Progenitor cell of endocrine pancreas (in vitro differentiated cells): ENCODE results near the gene PGM2. TPM values are rescaled to one million over a fixed set of nuclear protein-coding genes. Genes with fewer than 3 reads are reported as not detected.

Experiments
- DNase-seq: peaks from one replicate; pipeline ENCODE4 v3.0.0; 2021; ENCODE audit warnings: low spot score; ENCODE audit not compliant: unreplicated experiment
- H3K27ac Mint-ChIP-seq: 2 replicates; pipeline ENCODE4 v1.8.0; 2021; ENCODE audit warnings: mild to moderate bottlenecking, moderate library complexity, mixed read lengths
- H3K27me3 Mint-ChIP-seq: 2 replicates; pipeline ENCODE4 v1.8.0; 2021; ENCODE audit warnings: mixed read lengths
- H3K36me3 Mint-ChIP-seq: 2 replicates; pipeline ENCODE4 v1.8.0; 2022; ENCODE audit warnings: mixed read lengths; ENCODE audit not compliant: insufficient read depth
- H3K4me1 Mint-ChIP-seq: 2 replicates; pipeline ENCODE4 v1.8.0; 2021; ENCODE audit warnings: low read depth, mixed read lengths
- H3K4me3 Mint-ChIP-seq: 2 replicates; pipeline ENCODE4 v1.8.0; 2021; ENCODE audit warnings: low read depth, mild to moderate bottlenecking, moderate library complexity, mixed read lengths
- H3K9me3 Mint-ChIP-seq: 2 replicates; pipeline ENCODE4 v1.8.0; 2021; ENCODE audit warnings: low read depth, mixed read lengths
- total RNA-seq: library from RNA; stranded (reverse); gene quantifications from 2 replicates; pipeline ENCODE4 v1.2.1, GENCODE V29; 2021
- TF ChIP-seq, protein P1 (sequence below): fragments of 200-600 bp; sonication (generic); IDR thresholded peaks from one replicate; pipeline ENCODE4 v1.5.0; 2021; ENCODE audit warnings: antibody characterized with exemption, mild to moderate bottlenecking; ENCODE audit not compliant: unreplicated experiment

PGM2 gene
- total RNA-seq, 1 donor from 2014 or later = 25.9 TPM

DNA sequence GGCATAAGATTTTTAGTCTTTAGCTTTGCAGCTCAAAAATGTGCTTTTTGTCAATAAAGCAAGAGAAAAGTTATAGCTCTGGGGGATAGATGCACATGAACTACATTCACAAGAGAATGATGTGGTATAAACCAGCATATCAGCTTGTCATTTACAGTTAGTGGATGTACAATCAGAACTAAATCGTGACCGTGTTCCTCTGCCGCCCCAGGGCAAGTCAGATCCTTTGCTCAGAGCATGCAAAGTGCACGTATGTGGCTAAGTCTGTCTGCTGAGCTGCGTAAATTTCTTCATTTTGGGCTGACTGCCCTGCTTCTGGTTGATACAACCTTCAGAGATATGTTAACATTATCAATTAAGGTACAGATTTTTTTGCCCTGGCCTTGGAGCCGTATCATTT lies 9.3 kb downstream of the PGM2 start:
- H3K9me3 Mint-ChIP-seq = no peaks in the 10 kb centered on the region
- peaks cover 14% of the 10 kb centered on the region for H3K36me3 Mint-ChIP-seq
- H3K27ac Mint-ChIP-seq = no peak overlapping the region
- H3K27me3 Mint-ChIP-seq = no peaks in the 10 kb centered on the region
- H3K4me1 Mint-ChIP-seq = no peaks in the 10 kb centered on the region
- TF ChIP-seq, protein P1, sequence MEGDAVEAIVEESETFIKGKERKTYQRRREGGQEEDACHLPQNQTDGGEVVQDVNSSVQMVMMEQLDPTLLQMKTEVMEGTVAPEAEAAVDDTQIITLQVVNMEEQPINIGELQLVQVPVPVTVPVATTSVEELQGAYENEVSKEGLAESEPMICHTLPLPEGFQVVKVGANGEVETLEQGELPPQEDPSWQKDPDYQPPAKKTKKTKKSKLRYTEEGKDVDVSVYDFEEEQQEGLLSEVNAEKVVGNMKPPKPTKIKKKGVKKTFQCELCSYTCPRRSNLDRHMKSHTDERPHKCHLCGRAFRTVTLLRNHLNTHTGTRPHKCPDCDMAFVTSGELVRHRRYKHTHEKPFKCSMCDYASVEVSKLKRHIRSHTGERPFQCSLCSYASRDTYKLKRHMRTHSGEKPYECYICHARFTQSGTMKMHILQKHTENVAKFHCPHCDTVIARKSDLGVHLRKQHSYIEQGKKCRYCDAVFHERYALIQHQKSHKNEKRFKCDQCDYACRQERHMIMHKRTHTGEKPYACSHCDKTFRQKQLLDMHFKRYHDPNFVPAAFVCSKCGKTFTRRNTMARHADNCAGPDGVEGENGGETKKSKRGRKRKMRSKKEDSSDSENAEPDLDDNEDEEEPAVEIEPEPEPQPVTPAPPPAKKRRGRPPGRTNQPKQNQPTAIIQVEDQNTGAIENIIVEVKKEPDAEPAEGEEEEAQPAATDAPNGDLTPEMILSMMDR = no peak
- no peak for DNase-seq
- no peak overlapping the region for H3K4me3 Mint-ChIP-seq

DNA sequence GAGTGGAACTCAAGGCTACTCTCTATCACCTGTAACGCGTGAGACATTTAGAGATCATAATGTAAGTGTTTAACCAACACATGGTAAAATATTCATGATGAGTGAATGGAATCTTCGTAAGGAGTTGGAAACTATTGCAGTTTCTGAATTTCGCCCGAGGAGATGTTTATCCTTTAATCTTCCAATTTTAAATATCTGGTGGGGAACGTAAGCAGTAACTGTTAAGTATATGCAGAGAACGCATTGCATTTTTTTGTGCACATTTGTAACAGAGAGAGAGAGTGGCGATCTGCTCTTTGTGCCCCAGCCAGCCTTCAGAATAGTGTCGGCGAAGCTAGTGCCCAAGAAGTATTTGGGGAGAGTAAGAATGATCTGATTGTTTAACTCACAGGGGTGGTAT lies 9.8 kb downstream of the PGM2 start:
- H3K4me1 Mint-ChIP-seq = no peaks in the 10 kb centered on the region
- no peaks in the 10 kb centered on the region for H3K27me3 Mint-ChIP-seq
- H3K4me3 Mint-ChIP-seq = no peak overlapping the region
- H3K9me3 Mint-ChIP-seq = no peaks in the 10 kb centered on the region
- H3K36me3 Mint-ChIP-seq = peaks cover 15% of the 10 kb centered on the region
- TF ChIP-seq, protein P1 = no peak
- H3K27ac Mint-ChIP-seq = no peak overlapping the region
- no peak for DNase-seq

DNA sequence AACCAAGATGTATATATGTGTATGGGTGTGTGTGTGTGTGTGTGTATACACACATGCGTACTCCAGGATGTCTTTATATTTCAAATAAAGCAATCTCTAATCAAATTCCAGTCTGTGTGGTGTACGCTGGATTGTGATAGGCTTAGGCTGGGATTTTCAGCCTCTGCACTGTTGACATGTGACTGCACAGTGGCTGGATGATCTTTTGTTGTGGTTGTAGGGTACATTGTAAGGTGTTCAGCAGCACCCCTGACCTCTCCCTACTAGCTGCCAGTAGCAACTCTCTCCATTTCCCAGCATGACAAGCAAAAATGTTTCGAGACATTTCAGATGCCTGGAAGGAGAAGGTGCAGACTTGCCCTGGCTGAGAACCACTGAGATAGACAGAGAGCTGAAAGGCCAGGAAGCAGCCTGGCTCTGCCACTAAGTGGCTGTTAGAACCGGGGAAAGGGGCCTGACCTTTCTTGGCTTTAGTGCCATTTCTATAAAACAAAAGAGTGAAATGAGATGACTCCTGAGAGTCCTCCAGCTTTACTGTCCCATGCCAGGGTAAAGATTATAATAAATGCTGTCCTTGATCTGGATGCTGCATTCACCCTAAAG lies 10.5 kb downstream of the PGM2 start:
- peaks cover 13% of the 10 kb centered on the region for H3K36me3 Mint-ChIP-seq
- no peaks in the 10 kb centered on the region for H3K9me3 Mint-ChIP-seq
- no peak for DNase-seq
- no peaks in the 10 kb centered on the region for H3K4me1 Mint-ChIP-seq
- H3K27ac Mint-ChIP-seq = no peak overlapping the region
- H3K27me3 Mint-ChIP-seq = no peaks in the 10 kb centered on the region
- H3K4me3 Mint-ChIP-seq = no peak overlapping the region
- TF ChIP-seq, protein P1 = no peak

DNA sequence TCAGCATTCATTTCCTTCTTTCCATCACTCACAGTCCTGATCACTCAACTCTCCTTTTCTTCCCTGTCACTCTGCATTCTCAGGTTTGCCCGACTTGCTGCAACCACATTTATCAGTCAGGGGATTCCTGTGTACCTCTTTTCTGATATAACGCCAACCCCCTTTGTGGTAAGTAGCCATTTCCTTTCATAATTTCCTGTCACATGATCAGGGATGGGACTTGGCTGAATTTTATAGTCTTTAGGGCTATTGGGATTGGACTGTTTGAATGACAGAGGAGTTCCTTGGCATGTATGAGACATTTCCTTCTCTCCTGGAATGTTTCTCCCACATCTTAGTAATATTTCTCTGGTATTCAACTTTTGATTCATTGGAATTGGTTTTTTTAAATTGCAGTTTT lies 11.0 kb downstream of the PGM2 start:
- no peaks in the 10 kb centered on the region for H3K27me3 Mint-ChIP-seq
- H3K9me3 Mint-ChIP-seq = no peaks in the 10 kb centered on the region
- TF ChIP-seq, protein P1 = no peak
- no peak overlapping the region for H3K27ac Mint-ChIP-seq
- no peak for DNase-seq
- peaks cover 11% of the 10 kb centered on the region for H3K36me3 Mint-ChIP-seq
- no peak overlapping the region for H3K4me3 Mint-ChIP-seq
- no peaks in the 10 kb centered on the region for H3K4me1 Mint-ChIP-seq

DNA sequence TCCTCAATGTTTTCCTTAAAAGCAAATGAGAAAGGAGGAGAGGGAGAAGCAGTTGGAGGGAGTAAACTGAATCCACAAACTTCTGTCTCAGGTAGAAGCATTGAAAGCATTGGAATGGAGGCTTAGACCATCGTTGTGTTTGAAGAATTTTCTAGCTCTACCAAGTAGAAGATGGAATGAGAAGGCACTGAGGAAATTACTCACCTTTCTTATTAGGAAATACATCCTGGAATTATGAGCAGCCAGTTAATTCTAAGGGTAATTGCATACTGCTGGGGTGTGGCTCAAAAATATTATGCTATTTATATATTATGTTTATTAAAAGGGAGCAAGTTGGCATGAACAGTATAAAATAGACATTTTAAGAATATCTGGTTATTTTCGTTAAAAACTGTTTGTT lies 12.9 kb downstream of the PGM2 start:
- Mint-ChIP-seq H3K9me3 (no peaks in the 10 kb centered on the region), H3K27me3 (no peaks in the 10 kb centered on the region), H3K4me1 (no peaks in the 10 kb centered on the region), H3K36me3 (peaks cover 18% of the 10 kb centered on the region), H3K4me3 (no peak overlapping the region), H3K27ac (no peak overlapping the region)
- TF ChIP-seq, protein P1 = no peak
- DNase-seq = no peak
